Prostate gland (tissue), 2 donors: Measurements from ENCODE around the gene STUB1. TPM values are rescaled to one million over a fixed set of nuclear protein-coding genes. Genes with fewer than 3 reads are reported as not detected.
A peak's percentile ranks its signal among the peaks of the same experiment; 100 is the strongest.

Experiments used
- DNase-seq: peaks from one replicate; pipeline ENCODE4 v3.0.0-alpha.2; 2019; ENCODE audit warnings: low spot score
- H3K27ac ChIP-seq, 2 donors: fragments of 200-600 bp; sonication (generic); 2 replicates each; pipeline ENCODE4 v1.5.1; 2017 to 2019
- H3K27me3 ChIP-seq: fragments of 200-600 bp; sonication (generic); replicated peaks from 2 replicates; pipeline ENCODE4 v1.5.1; 2019; ENCODE audit not compliant: insufficient read depth
- H3K36me3 ChIP-seq, 2 donors: fragments of 200-600 bp; sonication (generic); 1 replicate in 1 of 2; 2 replicates in 1 of 2; pipeline versions ENCODE4 v1.5.1 to v1.8.1; 2017 to 2019
- H3K4me1 ChIP-seq: fragments of 200-600 bp; sonication (generic); replicated peaks from 2 replicates; pipeline ENCODE4 v1.5.1; 2019
- H3K4me3 ChIP-seq, 2 donors: fragments of 200-600 bp; sonication (generic); 2 replicates each; pipeline ENCODE4 v1.5.1; 2017 to 2019
- H3K9me3 ChIP-seq: fragments of 200-600 bp; sonication (generic); 2 replicates; pipeline ENCODE4 v1.5.1; 2017
- POLR2A ChIP-seq: fragments of 450-650 bp; IDR thresholded peaks from one replicate; pipeline ENCODE4 v1.6.1; 2016; ENCODE audit warnings: antibody characterized with exemption, mild to moderate bottlenecking
- POLR2AphosphoS5 ChIP-seq: sonication (generic); formaldehyde crosslinking; IDR thresholded peaks from one replicate; pipeline ENCODE4 v1.6.1; 2017; ENCODE audit warnings: antibody characterized with exemption
- WGBS: methylation state at CpG from one replicate; pipeline ENCODE4 v1.1.5; 2018; 5-methylcytosine and 5-hydroxymethylcytosine counted together
- intact Hi-C: fragments of 100-400 bp; cut with DNase I; formaldehyde crosslinking; loops from one replicate; pipeline ENCODE4 v1.14.2; 2022
- total RNA-seq, 2 donors: library from RNA; depleted of rRNA; stranded (reverse); fragments of >200 nt; gene quantifications; one replicate each; pipeline ENCODE4 v1.1.0, GENCODE V29; 2016
- TF ChIP-seq, protein P1 (sequence below), 4 experiments: fragments of 200-600 bp in 2 of 4; fragments of 450-650 bp in 2 of 4; sonication (generic) in 2 of 4; IDR thresholded peaks; 1 replicate in 3 of 4; 2 replicates in 1 of 4; pipeline ENCODE4 v1.5.1; 2016 to 2019; ENCODE audit warnings: antibody characterized with exemption in 4 of 4, mild to moderate bottlenecking in 2 of 4, moderate library complexity in 2 of 4

STUB1 gene
- total RNA-seq, 2 donors from 2014 or later, result 173 to 255 TPM

DNA sequence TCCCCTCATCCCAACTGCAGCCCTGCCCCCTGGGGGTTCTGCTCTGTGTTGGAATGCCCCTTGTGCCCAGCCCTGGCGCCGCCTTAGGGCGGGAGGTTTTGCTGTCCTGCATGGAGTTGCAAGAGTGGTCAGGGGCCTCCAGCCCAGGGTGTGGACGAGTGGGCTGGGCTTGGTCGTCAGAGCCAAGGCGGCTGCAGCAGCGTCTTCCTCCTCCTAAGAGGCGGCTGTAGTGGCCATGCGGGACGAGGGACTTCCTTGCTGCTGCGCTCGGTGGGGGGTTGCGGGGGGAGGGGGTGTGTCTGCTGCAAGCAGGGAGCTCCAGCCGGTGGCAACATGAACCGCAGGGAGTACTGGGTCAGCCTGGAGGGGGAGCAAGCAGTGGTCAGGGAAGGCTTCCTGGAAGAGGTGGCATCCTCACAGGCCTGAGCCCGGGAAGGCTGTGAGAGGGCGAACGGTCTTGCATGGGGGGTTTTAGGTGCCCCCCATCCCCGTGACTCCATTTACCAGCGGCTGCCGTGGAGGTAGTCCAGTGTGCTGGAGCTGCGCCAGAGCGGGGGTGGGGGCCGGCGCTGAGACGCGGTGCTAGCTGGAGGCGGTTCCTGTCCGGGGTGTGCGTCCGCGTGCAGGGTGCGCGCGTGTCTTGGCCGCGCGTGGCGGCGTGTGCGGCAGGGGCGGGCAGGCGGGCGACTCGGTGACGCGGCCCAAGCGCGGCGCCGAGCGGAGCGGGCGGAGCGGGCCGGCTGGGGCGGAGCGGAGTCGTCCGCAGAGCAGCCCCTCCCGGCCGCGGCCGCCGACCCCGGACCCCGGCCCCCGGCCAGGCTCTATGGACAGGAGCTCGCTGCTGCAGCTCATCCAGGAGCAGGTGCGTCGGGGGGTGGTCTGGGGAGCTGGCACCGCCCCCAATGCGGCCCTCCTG is 5.0 kb upstream of the STUB1 start, which contains the start of gene RHBDL1:
Gene RHBDL1, plus strand, starts transcription at position 704 of the 916 bp plus-strand sequence. Its CDS starts 120 bp downstream, at position 824.
- WGBS, result 13% methylated on average over 47 of the region's 73 CpGs
- no peaks in the 10 kb centered on the region for H3K27me3 ChIP-seq
- intact Hi-C loops, result no loop called here
- peak within 1 kb of the TSS in 1 of 2 donors; percentile 33 for H3K27ac ChIP-seq
- DNase-seq, result no peak
- peaks cover 17 to 35% of the 10 kb centered on the region in 2 donors for H3K36me3 ChIP-seq
- no peak for TF ChIP-seq POLR2AphosphoS5
- no peak for TF ChIP-seq POLR2A
- TF ChIP-seq, protein P1, sequence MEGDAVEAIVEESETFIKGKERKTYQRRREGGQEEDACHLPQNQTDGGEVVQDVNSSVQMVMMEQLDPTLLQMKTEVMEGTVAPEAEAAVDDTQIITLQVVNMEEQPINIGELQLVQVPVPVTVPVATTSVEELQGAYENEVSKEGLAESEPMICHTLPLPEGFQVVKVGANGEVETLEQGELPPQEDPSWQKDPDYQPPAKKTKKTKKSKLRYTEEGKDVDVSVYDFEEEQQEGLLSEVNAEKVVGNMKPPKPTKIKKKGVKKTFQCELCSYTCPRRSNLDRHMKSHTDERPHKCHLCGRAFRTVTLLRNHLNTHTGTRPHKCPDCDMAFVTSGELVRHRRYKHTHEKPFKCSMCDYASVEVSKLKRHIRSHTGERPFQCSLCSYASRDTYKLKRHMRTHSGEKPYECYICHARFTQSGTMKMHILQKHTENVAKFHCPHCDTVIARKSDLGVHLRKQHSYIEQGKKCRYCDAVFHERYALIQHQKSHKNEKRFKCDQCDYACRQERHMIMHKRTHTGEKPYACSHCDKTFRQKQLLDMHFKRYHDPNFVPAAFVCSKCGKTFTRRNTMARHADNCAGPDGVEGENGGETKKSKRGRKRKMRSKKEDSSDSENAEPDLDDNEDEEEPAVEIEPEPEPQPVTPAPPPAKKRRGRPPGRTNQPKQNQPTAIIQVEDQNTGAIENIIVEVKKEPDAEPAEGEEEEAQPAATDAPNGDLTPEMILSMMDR (IDR thresholded peaks at IDR 0.05), result no peak
- no peaks in the 10 kb centered on the region for H3K9me3 ChIP-seq
- H3K4me1 ChIP-seq, result no peaks in the 10 kb centered on the region
- peak within 1 kb of the TSS; percentile 8 to 18 for H3K4me3 ChIP-seq

DNA sequence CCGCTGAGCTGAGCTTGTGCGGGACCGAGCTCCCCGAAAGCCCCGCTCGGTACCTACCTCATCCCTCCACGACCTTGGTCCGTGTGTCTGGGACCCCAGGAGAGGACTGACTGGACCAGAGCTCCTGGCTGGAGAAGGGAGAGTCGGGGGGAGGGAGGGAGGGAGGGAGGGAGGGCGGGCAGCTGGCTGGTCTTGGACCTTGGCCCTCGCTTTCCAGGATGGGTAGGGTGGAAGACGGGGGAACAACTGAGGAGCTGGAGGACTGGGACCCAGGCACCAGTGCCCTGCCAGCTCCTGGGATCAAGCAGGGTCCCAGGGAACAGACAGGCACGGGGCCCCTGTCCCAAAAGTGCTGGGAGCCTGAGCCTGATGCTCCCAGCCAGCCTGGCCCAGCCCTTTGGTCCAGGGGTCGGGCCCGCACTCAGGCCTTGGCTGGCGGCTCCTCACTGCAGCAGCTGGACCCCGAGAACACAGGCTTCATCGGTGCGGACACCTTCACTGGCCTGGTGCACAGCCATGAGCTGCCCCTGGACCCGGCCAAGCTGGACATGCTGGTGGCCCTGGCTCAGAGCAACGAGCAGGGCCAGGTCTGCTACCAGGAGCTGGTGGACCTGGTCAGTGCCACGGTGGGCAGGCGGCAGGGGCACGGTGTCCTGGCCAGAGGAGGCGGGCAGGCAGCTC is 4.2 kb upstream of the STUB1 start:
- DNase-seq, result no peak
- Histone ChIP-seq H3K27ac (peak overlapping the region in 1 of 2 donors; percentile 33), H3K27me3 (no peaks in the 10 kb centered on the region), H3K4me1 (peaks cover 1% of the 10 kb centered on the region), H3K9me3 (no peaks in the 10 kb centered on the region), H3K4me3 (peak overlapping the region; percentile 8 to 18), H3K36me3 (peaks cover 14 to 27% of the 10 kb centered on the region in 2 donors)
- intact Hi-C loops, result no loop called here
- WGBS, result 34% methylated on average over 9 of the region's 25 CpGs
- TF ChIP-seq POLR2A (no peak), POLR2AphosphoS5 (no peak)

DNA sequence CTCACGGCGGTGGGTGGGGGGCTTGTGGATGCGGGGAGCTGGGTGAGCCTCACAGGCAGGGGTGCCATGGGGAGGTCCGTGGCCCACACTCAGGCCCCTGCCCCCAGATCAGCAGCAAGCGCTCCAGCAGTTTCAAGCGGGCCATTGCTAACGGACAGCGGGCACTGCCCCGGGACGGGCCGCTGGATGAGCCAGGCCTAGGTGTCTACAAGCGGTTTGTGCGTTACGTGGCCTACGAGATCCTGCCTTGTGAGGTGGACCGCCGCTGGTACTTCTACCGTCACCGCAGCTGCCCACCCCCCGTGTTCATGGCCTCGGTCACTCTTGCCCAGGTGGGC is 3.7 kb upstream of the STUB1 start:
- Histone ChIP-seq H3K27me3 (no peaks in the 10 kb centered on the region), H3K36me3 (peaks cover 14 to 22% of the 10 kb centered on the region in 2 donors), H3K4me1 (peaks cover 5% of the 10 kb centered on the region), H3K9me3 (no peaks in the 10 kb centered on the region), H3K4me3 (no peak overlapping the region), H3K27ac (peak overlapping the region in 1 of 2 donors; percentile 33)
- intact Hi-C loops, result no loop called here
- TF ChIP-seq POLR2A (no peak), POLR2AphosphoS5 (no peak)
- TF ChIP-seq, protein P1 (IDR thresholded peaks at IDR 0.05), result no peak
- 50% methylated on average over 16 of the region's 21 CpGs for WGBS
- DNase-seq, result no peak

DNA sequence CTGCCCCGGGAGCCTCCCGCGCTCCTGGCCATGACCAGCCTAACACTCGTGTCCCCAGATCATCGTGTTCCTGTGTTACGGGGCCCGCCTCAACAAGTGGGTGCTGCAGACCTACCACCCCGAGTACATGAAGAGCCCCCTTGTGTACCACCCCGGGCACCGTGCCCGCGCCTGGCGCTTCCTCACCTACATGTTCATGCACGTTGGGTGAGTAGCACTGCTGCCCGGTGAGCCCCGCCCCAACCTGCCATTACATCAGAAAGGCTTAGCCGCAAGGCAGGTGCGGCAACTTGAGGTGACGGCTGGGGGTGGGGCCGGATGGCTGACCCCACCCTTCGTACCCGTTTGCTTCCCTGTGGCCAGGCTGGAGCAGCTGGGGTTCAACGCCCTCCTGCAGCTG is 3.3 kb upstream of the STUB1 start:
- peak overlapping the region in 1 of 2 donors; percentile 33 for H3K27ac ChIP-seq
- 36% methylated on average over 15 of the region's 23 CpGs for WGBS
- TF ChIP-seq, protein P1 (IDR thresholded peaks at IDR 0.05), result no peak
- TF ChIP-seq POLR2A (peak; percentile 16), POLR2AphosphoS5 (peak; percentile 86)
- H3K36me3 ChIP-seq, result peaks cover 12 to 21% of the 10 kb centered on the region in 2 donors
- H3K27me3 ChIP-seq, result no peaks in the 10 kb centered on the region
- peaks cover 9% of the 10 kb centered on the region for H3K4me1 ChIP-seq
- peak; percentile 89 for DNase-seq
- intact Hi-C loops, result no loop called here
- no peaks in the 10 kb centered on the region for H3K9me3 ChIP-seq
- no peak overlapping the region for H3K4me3 ChIP-seq
